HG03432 (cell line): ENCODE data around the gene BMERB1.

Experiments
- ATAC-seq: cut with Tn5 transposase; IDR thresholded peaks from one replicate; pipeline ENCODE4 v1.9.1; 2021; ENCODE audit warnings: mild to moderate bottlenecking, moderate library complexity; ENCODE audit not compliant: unreplicated experiment

BMERB1 gene

DNA sequence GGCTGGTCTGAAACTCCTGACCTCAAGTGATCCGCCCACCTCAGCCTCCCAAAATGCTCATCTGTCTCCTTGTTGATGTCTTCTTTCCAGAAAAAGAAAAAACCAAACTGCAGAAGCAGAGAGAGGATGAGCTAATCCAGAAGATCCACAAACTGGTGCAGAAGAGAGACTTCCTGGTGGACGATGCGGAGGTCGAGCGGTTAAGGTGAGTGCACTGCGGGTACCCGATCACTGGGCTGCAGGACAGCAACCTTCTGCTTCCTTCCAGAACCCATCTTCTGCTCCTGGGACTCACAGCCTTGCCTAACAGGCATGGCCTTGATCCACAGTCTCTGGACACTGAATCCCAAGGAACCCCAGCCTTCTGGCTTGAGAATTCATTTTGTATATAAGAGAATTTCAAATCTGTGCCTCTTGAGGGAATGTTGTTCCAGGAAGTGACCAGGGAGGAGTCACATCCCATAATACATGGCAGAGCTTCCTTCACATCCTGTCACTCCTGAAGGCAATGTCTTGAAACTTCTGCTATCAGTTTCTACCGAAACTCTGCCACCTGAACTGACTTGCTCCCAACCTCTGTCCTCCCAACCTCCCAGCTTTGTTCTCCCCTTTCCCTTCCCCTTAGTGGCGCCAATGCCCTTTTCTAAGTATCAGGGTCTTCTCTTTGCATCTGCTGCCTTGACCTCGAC, 146.9 kb downstream of the BMERB1 start:
- no peak for ATAC-seq

DNA sequence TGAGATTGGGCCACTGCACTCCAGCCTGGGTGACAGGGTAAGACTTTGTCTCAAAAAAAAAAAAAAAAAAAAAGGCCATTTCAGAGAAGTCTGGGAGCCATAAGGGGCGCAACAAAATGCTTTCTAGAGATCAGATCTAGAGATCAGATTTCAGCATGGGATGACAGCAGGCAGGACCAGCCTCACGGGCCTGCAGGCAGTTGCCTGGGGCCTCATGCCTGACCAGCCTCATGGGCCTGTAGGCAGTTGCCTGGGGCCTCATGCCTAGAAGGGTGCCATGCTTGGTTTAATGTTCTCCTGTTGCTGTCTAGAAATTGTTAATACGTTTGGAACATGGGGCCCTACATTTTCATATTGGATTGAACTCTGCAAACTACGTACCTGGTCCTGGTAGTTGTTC, 149.1 kb downstream of the BMERB1 start:
- no peak for ATAC-seq

DNA sequence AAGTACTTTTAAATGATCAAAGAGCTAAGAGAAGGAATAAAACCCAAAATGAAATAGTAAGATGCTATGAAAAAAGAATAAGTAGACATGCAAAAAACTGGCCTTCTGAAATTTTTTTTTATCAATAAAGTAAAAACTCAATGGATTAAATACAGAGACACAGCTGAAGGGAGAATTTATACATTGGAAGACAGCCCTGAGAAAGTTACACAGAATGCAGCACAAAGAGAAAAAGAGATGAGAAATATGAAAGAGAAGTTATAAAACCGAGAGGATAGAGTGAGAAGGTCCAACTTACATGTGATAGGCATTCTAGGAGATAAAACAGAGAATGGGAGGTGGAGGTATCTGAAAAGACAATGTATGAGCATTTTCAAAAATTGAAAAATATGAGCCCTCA, 151.6 kb downstream of the BMERB1 start:
- no peak for ATAC-seq

DNA sequence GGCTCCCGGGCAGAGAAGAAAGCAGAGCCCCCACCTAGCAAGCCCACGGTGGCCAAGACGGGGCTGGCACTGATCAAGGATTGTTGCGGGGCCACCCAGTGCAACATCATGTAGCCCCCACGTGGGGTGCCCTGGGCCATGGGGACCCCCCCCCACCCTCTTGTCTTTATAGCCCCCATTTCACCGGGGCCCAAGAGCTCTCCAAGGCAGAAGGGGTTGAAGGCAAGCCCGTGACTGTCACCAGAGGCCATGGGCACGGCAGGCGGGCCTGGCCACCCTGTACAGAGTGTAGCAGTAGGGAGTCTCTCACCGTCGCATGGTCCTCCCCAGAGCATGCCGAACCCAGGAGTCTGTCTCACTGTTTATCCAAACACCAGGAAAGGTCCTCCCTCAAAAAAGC, 152.3 kb downstream of the BMERB1 start:
- no peak for ATAC-seq

DNA sequence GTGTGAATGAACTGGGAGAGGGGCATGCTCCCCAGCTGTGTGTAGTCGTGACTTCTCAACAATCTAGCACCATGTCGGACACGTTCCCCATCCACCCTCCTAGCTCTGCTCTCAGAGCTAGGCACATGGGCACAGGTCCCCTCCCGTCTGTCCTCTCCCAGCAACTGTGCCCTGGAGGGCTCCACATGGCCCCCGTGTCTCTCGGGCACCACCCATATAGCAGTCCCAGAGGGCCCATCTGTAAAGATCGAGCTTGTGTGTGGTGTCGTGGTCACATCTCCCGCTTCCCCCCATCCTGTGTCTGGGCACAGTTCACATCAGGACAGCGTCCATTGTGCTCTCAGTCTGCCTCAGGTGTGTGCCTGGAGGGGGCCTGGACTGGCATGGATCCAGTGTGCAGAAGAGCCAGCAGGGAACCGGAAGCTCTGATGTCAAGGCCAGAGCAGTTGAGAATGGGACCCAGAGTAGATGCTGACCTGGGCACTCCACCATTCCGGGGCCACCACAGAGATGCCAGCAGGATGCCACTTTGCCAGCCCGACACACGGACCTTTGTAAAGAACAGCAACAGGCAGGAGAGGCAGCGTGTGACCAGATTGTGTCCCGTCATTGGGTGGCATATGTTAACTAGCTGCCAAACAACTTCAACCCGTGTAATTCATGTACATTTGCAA, 152.9 kb downstream of the BMERB1 start:
- ATAC-seq: no peak

DNA sequence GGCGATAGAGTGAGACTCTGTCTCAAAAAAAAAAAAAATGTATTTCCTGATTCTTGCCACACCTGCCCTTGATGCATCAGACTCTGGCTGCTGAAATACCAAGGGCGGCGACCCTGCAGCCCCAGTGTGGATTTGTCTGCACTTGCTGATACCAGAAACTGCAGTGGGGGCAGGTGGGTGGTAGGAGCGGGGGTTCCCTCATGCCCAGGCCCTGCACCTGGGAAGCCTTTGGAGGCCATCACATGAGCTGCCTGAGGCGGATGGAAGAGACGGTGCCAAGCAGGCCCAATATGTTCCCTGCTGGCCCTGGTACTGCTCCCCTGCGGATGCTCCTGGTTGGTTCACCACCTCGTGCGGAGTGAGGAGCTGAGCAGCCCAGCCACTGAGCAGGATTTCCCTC, 157.9 kb downstream of the BMERB1 start:
- no peak for ATAC-seq

DNA sequence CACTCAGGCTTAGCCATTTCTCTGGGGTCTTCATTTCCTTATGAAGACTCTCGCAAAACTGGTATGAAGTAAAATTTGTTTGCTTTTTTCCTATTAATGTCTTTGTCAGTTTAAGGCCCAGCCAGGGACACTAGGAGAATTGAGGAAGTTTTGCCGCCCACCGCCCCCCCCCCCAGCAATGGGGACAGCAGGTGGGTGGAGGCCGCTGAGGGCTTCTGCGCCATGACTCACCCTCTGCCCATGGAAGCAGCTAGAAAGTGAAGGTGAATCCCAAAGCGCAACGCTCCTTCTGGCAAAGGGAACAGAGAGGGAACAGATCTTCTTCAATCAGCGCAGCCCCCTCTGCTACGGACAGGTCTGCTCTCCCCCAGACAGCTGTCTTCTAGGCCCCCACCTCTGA, 158.8 kb downstream of the BMERB1 start:
- ATAC-seq: no peak

DNA sequence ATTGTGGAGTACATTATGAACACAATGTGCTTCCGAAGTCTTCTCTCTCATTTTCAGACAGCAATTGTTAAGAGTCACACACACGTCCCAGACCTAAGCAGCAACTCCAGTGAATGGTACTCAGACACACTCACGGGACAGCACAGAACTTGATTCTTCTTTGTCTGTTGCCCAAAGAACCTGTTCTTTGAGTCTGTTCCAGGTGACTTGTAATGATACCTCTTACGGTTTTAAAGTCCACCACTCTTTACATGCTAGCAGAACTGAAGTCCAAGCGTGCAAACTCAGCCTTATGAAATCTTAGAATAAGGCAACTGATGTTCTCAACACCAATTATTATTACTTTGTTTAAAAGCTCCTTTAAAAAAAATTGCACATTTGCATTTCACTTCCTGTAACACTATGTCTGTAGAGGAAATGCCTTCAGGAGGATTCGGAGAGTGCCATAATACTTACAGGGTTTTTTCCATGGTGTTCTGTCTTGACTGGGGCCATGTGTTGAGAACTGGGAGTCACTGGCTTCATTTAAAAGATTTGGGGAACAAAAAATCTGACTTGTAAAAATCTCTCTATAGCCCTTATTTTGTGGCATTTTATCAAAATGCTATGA, 160.4 kb downstream of the BMERB1 start:
- no peak for ATAC-seq

DNA sequence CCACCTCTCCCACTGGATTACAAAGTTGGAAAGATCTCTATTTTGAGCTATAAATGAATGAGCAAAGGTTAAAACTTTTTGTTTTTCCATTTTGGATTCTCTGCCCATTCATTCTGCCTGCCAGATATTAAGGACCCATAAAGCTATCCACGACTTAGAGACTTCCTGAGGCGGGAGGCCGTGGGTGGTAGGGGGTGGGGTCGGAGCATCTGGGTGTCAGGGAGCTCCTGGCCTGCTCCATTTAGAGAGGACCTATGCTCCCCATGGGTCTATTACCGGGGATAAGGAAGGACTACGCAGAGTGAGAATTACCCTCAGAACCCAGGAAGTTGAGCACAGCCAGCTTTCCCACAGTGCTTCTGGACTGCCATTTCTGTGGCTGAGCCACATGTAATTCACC, 162.7 kb downstream of the BMERB1 start:
- no peak for ATAC-seq

DNA sequence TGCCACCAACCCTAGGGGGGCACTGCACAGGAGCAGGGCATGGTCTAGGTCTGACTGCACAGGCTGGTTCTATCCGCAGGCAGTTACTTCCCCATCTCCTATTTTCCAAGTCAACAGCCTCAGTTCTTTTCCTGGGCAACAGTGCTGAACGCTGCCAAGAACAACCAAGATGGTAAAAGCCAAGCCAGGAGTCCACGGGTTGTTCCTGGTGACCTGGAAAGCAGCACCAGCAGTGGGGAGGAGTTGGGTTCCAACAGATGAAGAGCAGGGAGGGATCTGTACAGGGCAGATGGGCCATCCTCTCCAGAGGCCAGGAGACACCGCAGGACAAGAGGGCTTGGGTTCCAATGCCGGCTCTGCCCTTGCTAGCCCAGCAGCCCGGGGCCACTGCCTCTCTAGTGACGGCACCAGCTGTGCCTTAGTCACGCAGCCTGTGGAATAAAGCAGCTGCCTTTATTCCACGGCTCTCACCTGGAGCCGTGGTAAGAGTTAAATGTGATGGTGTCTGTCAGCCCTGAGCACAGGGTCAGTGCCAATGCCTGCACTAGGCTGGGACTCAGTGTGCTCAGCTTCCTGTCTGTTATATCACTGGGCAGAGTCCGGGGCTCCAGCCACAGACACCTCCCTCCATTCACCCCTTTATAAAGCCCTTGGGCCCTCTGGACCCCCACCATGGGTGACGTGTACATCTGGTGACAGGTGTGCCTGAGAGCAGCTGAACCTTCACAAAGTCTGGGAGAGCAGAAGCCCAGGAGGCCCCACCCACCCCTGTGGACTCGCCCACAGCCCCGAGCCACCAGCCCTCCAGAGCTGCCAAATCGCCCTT, 163.6 kb downstream of the BMERB1 start:
- no peak for ATAC-seq

DNA sequence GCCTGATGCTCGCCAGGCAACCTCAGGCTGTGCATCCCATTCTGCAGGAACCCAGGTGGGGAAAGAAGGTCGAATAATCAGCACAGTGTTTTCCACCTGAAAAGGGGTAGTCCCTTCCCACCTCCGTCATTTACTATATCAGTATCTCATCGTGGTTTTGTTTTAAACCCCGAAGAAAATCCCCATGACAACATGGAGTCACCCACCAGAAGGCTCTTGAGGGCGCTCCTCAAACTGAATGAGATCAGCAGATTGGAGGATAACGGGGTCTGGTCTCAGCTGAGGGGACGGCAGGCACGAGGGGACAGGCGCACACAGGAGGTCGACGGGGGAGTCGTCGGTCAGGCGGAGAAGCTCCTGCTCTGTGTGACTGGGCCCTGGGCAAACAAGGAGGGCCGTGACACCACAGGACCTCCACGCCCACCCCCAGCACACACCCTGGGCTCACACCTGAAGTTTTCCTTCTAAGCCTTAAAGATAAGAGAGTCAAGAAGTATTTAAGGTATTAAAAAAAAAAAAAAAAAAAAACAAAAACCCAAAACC, 164.3 kb downstream of the BMERB1 start:
- ATAC-seq: no peak

DNA sequence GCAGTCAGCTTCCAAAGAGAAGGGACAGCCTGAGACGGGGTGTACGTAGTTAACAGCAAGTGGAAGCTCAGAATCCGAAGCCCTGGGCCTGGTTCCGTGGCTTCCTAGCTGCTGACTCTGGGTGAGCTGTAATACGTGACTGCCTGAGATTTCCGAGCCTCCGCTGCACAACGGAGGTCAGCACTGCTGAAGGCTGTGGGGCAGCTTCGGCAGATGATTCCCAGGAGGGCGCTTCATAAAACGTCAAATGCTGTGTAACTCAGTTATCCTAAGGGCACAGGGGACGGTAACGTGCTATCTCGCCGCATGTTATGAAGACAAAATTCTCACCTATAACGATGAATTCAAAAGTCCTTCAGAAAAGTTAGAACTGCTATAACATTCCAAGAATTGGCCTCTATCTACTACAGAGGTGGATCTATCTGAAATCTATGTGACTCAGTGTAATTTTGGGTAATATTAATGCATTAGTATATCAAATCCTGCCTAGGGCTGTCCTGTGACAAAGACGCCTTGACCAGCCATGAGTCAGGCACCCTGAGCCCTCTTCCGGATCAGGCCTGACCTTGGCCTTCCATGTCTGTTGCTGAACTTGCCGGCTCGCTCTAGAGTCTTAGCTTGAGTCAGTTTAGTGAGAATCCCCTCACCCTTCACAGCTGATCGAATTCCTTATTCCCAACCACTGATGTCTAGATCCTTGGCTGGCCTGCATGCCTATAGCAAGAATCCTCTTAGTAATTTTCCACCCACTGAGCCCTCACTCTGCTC, 165.1 kb downstream of the BMERB1 start:
- no peak for ATAC-seq

DNA sequence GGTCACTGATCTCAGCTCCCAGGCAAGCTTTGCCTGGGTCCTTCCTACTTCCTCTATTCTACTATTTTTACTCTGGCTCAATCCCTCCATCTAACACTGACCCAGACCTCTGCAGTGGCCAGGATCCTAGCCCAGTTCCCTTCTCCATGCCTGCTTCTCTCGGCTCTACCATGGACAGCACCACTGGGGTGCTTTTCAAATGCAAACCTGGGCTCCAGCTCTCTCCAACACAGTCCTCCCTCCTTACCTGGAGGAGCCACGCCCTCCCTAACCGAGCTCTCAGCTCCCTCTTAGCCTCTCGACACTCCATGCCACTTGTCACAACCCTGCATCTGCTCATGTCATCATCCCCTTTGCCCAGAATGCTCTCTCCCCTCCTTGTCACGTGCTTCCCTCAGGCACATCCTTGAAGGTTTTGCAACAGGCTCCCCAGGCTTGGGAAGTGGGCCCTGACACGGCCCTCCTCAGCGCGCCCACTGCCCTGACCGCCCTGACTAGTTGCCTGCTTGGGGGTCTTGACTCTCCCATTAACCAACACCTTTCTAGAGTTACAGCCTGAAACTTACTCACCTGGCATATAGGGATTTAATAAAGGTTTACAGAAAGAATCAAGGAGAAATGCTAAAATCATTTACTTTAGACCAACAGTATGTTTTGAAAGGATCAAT, 167.0 kb downstream of the BMERB1 start:
- ATAC-seq: no peak

DNA sequence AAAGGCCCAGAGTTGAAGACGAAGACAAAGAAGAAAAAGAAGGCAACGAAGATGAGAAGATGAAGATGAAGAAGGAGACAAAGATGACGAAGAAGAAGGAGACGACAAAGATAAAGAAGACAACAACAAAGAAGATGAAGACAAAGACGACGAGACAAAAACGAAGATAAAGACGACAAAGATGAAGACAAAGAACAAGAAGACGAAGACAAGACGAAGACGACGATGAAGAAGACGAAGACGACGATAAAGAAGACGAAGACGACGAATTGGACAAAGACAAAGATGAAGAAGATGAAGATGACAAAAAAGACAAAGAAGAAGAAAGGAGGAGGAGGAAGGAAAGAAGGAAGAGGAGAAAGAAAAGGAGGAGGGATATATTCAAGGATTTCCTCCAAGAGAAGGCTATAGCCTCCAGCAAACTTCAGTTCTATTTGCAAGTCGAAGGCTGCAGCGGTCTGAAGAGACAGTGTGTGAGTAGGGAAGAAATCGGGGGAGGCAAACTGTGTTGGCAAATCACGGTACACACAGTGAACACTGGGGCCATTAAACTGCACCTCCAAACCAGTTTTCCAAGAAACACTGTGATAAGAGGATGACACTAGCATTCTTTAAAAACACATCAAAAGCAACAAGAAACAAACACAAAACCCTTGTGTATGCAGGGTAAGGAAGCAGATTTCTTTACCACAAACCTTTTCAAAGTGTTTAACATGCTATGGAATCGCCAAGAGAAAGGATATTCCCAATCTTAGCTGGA, 168.1 kb downstream of the BMERB1 start:
- ATAC-seq: no peak

DNA sequence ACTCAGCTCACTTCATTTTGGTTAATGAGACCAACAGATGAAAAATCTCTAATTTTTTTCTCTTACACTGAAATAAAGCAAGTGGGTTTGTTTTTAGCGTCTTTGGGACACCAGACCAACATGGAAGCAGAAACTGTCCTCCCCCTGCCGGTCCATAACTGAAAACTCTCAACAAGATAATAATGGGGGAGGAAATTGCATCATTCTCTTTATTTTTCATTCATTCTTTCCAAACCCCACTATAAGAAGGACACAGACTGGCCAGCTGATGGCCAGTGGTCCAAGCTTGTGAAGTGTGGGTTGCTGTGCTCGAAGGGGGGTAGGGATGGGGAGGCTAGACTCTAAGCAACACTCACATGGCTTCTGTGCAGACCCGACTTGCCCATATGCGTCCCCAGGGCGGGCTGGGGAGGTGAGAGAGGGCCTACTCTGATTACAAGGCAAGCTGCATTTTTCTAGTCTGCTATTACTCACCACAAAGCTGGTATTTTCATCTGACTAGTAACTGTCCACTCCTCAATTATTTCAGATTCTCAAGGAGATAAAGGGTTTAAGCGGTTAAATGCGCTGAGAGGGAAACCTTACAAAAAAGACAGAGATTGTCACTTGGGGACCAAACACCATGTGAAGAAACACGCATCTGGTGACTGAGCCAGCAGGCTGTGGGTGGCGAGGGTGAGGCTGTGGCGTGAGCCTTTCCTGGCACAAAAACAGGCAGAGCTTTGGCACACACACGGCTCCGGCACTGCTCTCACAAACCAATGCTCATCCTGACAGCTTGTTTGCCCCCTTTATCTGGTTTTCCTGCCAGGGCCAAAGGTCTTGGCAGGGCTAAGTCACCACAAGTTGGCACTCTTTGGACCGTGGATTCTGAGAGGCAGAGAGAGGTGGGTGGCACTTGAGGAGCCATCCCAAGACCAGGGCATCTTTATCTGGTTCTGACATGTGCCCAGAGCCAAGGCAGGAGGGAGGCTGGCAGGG, 170.4 kb downstream of the BMERB1 start:
- no peak for ATAC-seq

DNA sequence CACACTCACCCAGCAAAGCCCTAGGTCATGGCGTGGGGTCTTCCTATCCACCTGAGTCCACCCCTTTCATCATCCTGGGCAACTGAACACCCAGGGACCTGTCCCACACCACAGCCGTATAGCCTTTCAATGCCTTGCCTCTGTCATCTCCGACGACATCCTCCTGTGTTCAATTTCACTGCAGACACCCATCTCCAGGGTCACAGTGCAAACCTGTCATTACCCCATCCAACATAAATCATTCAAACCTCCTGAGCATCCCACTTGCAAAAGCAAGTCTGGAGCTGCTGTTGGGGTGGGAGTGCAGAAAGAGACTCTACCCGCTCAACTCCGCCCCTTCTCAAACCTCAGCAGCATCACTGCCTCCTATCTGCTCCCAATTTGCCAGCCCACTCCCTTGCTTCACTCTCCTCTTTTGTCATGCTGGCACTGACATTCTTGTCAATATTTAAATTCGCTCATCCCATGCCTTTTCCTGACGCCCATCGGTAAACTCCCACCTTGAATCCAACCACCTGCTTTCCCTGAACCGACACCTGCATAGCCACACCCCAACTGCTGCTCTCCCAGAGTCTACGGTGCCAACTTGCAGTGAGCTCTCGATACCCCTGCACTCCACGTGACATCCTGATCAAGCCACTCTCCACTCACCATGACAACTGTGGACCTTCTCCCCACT, 171.6 kb downstream of the BMERB1 start:
- ATAC-seq: no peak

DNA sequence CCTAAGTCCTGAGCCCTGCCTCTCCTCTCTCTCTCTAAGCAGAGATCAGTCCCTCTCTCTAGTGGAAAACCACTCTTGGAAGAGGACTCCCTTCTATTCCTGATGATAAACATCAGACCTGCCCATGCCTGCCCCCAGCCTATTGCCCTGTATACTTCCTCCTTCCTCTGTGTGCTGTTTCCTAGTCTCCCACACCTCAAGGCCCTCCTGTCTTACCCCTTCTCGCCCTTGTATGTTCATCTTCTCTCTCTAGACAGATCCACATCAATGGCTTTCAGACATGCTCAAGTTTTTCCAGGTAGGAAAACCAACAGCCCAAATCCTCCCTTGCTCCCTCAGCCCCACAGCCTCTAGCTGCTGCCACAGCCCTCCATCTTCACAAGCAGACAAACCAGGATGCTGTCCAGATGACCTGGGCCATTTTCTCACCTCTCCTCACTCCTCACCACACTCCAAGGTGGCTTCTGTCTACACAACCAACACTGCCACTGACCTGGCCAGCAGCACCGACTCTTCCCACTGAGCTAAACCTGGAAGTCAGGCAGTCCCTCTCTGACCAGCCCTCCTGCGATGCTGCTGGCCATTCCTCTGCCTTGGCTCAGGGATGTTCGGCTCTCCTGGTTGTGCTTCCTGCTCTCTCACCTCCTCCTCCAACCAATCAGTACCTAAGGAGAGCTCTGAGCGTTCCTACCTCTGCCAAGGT, 172.3 kb downstream of the BMERB1 start:
- ATAC-seq: no peak
